Measurements from ENCODE around the gene KRTAP10-2.

The KRTAP10-2 gene

GRCh38 chr21:44530903-44531605 lies 20.3 kb downstream of the KRTAP10-2 start:
- Histone ChIP-seq H3K4me3 (IDR thresholded peaks at IDR 0.05; ENCODE audit: insufficient read depth, low read depth, low read length) (no peak overlapping the region), H3K27me3 (ENCODE audit: insufficient read depth, low read depth) (peaks cover 50% of the 10 kb centered on the region), H3K4me2 (no peak overlapping the region), H3K9ac (no peak overlapping the region), H3K36me3 (ENCODE audit: insufficient read depth) (no peaks in the 10 kb centered on the region), H4K20me1 (ENCODE audit: insufficient read depth) (no peaks in the 10 kb centered on the region), H3K79me2 (ENCODE audit: insufficient read depth, low read depth) (no peaks in the 10 kb centered on the region), H3K27ac (no peak overlapping the region), H3K4me1 (ENCODE audit: low read depth, poor library complexity, severe bottlenecking) (no peaks in the 10 kb centered on the region), H2AFZ (ENCODE audit: low read depth) (no peak overlapping the region)
- no peak for TF ChIP-seq CTCF (conservative IDR thresholded peaks at IDR 0.05; ENCODE audit: low read depth, low read length)

- no peak overlapping the region for H3K27ac ChIP-seq
- H3K4me1 ChIP-seq (ENCODE audit: low read depth, poor library complexity, severe bottlenecking), result no peaks in the 10 kb centered on the region
- no peak overlapping the region for H2AFZ ChIP-seq (ENCODE audit: low read depth)
- no peaks in the 10 kb centered on the region for H4K20me1 ChIP-seq (ENCODE audit: insufficient read depth)
- no peaks in the 10 kb centered on the region for H3K79me2 ChIP-seq (ENCODE audit: insufficient read depth, low read depth)
- no peaks in the 10 kb centered on the region for H3K36me3 ChIP-seq (ENCODE audit: insufficient read depth)
- TF ChIP-seq CTCF (conservative IDR thresholded peaks at IDR 0.05; ENCODE audit: low read depth, low read length), result no peak
- peaks cover 51% of the 10 kb centered on the region for H3K27me3 ChIP-seq (ENCODE audit: insufficient read depth, low read depth)
- H3K4me3 ChIP-seq (IDR thresholded peaks at IDR 0.05; ENCODE audit: insufficient read depth, low read depth, low read length), result no peak overlapping the region
- no peak overlapping the region for H3K9ac ChIP-seq
- no peak overlapping the region for H3K4me2 ChIP-seq
Observed at GRCh38 chr21:44530221-44530902, 20.9 kb downstream of the KRTAP10-2 start.

GRCh38 chr21:44529503-44530125 lies 21.7 kb downstream of the KRTAP10-2 start:
- TF ChIP-seq CTCF (conservative IDR thresholded peaks at IDR 0.05; ENCODE audit: low read depth, low read length), result no peak
- Histone ChIP-seq H3K4me3 (IDR thresholded peaks at IDR 0.05; ENCODE audit: insufficient read depth, low read depth, low read length) (no peak overlapping the region), H3K4me2 (no peak overlapping the region), H3K27me3 (ENCODE audit: insufficient read depth, low read depth) (peaks cover 51% of the 10 kb centered on the region), H3K4me1 (ENCODE audit: low read depth, poor library complexity, severe bottlenecking) (no peaks in the 10 kb centered on the region), H3K79me2 (ENCODE audit: insufficient read depth, low read depth) (no peaks in the 10 kb centered on the region), H4K20me1 (ENCODE audit: insufficient read depth) (no peaks in the 10 kb centered on the region), H3K27ac (no peak overlapping the region), H3K9ac (no peak overlapping the region), H2AFZ (ENCODE audit: low read depth) (no peak overlapping the region), H3K36me3 (ENCODE audit: insufficient read depth) (no peaks in the 10 kb centered on the region)

GRCh38 chr21:44529011-44529421 lies 22.3 kb downstream of the KRTAP10-2 start:
- H3K4me1 ChIP-seq (ENCODE audit: low read depth, poor library complexity, severe bottlenecking), result no peaks in the 10 kb centered on the region
- H3K27ac ChIP-seq, result no peak overlapping the region
- H3K79me2 ChIP-seq (ENCODE audit: insufficient read depth, low read depth), result no peaks in the 10 kb centered on the region
- no peak overlapping the region for H3K9ac ChIP-seq
- H3K4me2 ChIP-seq, result no peak overlapping the region
- TF ChIP-seq CTCF (conservative IDR thresholded peaks at IDR 0.05; ENCODE audit: low read depth, low read length), result no peak
- no peak overlapping the region for H2AFZ ChIP-seq (ENCODE audit: low read depth)
- H4K20me1 ChIP-seq (ENCODE audit: insufficient read depth), result no peaks in the 10 kb centered on the region
- H3K36me3 ChIP-seq (ENCODE audit: insufficient read depth), result no peaks in the 10 kb centered on the region
- H3K4me3 ChIP-seq (IDR thresholded peaks at IDR 0.05; ENCODE audit: insufficient read depth, low read depth, low read length), result no peak overlapping the region
- H3K27me3 ChIP-seq (ENCODE audit: insufficient read depth, low read depth), result peaks cover 51% of the 10 kb centered on the region
